ENCODE measurements around the gene AKT2.
A peak's percentile ranks its signal among the peaks of the same experiment; 100 is the strongest.

Gene AKT2

GRCh38 chr19:40192758-40193586 lies 92.2 kb downstream of the AKT2 start:
- DNase-seq (ENCODE audit: extremely low read depth in 1 of 2, low read depth in 1 of 2), result no peak

GRCh38 chr19:40191836-40192646 lies 93.1 kb downstream of the AKT2 start:
- no peak for DNase-seq (ENCODE audit: extremely low read depth in 1 of 2, low read depth in 1 of 2)

- DNase-seq (ENCODE audit: extremely low read depth in 1 of 2, low read depth in 1 of 2), result peak in 1 of 2 donors; percentile 65
Observed at GRCh38 chr19:40190891-40191835, 94.0 kb downstream of the AKT2 start, which contains the start of gene MAP3K10. MAP3K10 (plus strand) TSS chr19:40191426; CDS start chr19:40192032, 606 bp downstream.

GRCh38 chr19:40184273-40184672 lies 100.9 kb downstream of the AKT2 start:
- no peak for DNase-seq (ENCODE audit: extremely low read depth in 1 of 2, low read depth in 1 of 2)

All from activated CD8-positive, alpha-beta memory T cell treated with anti-CD3 and anti-CD28 coated beads for 1 hour (primary cell).